ENCODE data around the gene ZNF790. TPM values are rescaled to one million over a fixed set of nuclear protein-coding genes. Genes with fewer than 3 reads are reported as not detected.

The ZNF790 gene
- total RNA-seq: 6.8 and 8.3 TPM in 2 replicates

GRCh38 chr19:36837906-36838783 is at the start of gene ZNF790:
ZNF790 (minus strand) TSS chr19:36838387; CDS start chr19:36825619, 12,768 bp downstream.

DNA sequence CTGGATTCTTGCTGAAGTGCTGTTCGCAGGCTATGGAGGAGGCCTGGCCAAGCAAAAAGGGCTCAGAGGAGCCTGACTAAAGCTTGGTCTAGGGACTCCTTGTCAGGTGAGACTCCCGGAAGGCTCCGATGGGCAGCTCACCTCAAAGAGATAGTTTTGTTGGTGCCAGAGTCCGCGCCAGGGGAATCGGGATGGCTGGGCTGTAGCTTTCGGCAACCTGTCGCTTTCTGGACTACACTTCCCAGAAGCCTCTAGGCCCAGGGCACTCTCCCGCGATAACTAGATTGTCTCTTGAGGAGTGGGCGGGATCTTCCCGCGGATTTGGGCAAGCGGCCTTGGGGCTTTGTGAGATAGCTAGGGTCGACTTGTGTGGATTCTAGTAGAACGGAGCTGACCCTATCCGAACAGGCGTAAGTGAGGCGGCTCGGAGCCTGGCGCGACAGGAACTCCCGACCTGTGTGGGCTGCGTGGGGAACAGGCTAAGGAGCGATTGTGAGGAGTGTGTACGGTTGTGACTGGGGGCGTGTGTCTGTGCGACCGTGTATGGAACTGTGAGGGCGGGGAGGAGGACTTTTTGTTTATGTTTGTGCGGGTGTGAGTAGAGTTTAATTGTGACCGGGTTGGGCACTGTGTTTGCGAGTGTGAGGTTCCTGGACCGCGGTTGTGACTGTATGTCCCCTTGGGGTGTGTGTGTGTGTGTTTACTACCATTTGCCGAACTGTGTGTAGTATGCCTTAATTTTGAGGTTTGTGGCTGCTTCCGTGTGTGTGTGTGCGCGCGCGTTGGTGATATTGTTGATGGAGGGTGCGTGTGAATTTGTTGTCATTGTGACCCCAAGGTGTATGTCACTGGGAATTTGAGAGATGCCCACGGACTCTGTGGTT is 12.6 kb upstream of the ZNF790 start, which contains the start of gene ZNF345:
ZNF345 (plus strand) TSS at position 318 of the 884 bp plus-strand sequence. CDS start 25,955 bp downstream, outside the sequence.

DNA sequence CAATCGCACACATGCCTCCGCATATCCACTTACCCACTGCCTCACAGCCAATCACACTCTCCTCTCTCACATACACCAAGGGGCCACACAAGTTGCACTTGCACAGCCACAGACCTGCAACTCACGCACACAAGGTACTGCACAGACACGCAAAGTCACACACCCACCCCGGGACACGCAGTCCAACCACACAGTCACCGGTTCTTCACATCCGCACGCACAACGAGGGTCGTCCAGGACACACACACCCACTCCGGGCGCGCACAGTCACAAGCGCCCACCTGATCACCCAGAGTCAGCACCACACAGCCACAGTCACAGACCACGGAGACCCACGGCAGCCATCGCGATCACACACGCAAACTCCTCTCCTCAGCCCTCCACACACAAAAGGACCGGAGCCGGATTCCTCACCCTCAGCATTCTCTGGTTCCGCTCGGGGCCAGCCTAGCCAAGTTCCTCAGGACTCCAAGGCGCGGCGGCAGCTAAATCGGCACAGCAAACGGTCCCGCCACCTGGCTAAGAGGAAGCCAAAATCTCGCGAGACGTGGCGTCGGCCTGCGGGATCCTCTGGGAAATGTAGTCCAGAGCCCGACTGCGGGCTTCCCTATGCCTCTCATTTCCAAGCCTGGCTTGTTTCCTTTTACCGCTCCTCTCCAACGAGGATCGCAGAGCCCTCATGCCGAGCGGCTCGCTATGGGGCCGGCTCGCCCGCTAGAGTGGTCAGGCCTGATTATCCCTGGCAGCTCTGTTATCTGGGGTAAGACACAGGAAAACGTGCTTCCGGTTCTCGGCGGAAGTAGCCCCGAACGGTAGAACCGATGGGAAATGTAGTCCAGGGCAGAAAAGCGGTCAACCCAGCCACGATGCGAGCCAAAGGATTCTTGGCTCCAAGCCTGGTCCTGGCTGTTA is 65.6 kb downstream of the ZNF790 start, which contains the start of gene ZNF850:
ZNF850 (minus strand) TSS at position 497 of the 912 bp plus-strand sequence. CDS start 10,201 bp downstream, outside the sequence.

Other genes with a start within 250 kb of the ZNF790 start
- 4.1 and 5.8 TPM in 2 replicates for gene ZNF382, start 233.1 kb downstream of the ZNF790 start, total RNA-seq
- 11.6 and 13.7 TPM in 2 replicates for gene ZNF461, start 171.6 kb downstream of the ZNF790 start, total RNA-seq
- 8.9 and 11.5 TPM in 2 replicates for gene ZNF567, start 150.8 kb downstream of the ZNF790 start, total RNA-seq
- gene ZNF850, start 65.6 kb downstream of the ZNF790 start, total RNA-seq: 1.4 and 2.2 TPM in 2 replicates
- gene ZNF345, start 12.5 kb upstream of the ZNF790 start, total RNA-seq: 1.4 and 4.0 TPM in 2 replicates
- gene ZNF829, start 77.9 kb upstream of the ZNF790 start, total RNA-seq: 3.8 and 4.1 TPM in 2 replicates
- 14.4 and 15.5 TPM in 2 replicates for gene ZNF568, start 77.9 kb upstream of the ZNF790 start, total RNA-seq
- gene ZNF420, start 240.0 kb upstream of the ZNF790 start, total RNA-seq: 7.9 and 14.7 TPM in 2 replicates

Data from nasal cavity respiratory epithelium epithelial cell of viscerocranial mucosa (primary cell).